Measurements from ENCODE around the gene PRKAR1A.
"Not testable (repeated sequence)": the region's sequence is repeated elsewhere in the genome, so short reads cannot be mapped to it uniquely, and the experiment has no call there.

PRKAR1A gene

DNA sequence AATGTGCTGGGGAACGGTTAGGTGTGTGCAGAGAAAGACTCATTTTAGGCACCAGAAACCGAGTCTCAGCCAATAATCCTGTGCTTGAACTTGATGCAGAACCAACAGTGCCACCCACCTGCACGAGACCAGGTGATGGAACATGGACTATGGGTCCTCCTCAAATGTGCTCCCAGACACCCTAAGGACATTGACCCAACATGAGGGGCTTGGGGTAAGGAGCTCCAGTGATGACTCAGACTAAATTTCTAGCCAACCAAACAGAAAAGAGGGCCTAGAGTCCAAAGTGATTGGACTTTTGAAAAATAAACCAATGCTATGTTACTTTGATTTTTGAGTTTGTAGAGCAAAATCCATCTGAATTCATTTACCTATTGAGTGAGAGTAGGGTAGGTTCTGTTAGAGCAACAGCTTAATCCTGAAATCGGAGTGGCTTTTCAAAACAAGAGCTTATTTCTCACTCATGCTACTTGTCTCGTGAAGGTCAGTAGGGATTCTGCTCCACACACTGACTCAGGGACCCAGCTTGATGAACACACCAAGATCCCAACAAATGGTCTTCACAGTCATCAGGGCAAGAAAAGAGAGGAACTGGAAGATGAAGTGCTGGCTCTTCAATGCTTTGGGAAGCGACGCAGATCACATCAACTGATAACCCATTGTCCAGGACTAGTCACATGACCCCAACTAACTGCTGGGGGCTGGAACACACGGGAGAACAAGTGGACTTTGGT is 67.1 kb downstream of the PRKAR1A start:
- no peak for DNase-seq (ENCODE audit: low spot score)

GRCh38 chr17:68580236-68580770 is 68.1 kb downstream of the PRKAR1A start:
- DNase-seq (ENCODE audit: low spot score): peak; percentile 55

DNA sequence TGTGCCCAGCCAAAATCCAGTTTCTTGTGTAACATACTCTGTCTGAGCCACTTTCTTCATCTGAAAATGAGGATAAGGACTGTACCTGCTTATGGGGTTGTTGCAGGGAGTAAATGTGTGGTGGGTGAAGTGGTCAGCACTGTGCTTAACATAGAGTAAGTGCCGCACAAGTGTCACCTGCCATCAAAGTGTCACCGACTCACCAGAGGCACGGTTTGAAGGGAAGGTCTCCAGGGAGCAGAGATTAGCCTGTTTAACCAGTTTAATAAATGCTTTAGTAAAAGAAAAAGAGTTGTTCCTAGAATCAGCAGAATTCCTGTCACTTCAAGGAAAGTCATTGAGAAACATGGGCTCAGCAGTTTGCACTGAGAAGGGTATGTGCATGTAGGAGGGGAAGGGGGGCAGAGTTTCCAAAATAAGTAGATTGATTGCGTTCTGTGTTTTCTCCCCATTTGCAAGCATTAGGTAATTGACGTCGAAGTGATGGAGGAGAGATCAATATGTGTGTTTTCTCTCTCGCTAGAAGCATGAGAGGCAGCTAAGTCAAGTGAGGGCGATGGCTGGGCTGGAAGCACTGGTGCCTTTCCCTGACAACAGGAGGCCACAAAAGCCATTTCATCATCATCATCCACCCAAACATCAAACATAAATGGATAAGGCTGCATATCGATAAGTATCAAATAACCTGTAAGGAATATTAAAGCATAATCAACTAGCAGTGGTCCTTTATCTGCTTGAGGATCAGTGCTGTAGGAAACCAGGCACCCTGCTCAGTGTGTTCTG is 69.8 kb downstream of the PRKAR1A start:
- no peak for DNase-seq (ENCODE audit: low spot score)

GRCh38 chr17:68582867-68583266 is 70.6 kb downstream of the PRKAR1A start:
- DNase-seq (ENCODE audit: low spot score): not testable (repeated sequence)

DNA sequence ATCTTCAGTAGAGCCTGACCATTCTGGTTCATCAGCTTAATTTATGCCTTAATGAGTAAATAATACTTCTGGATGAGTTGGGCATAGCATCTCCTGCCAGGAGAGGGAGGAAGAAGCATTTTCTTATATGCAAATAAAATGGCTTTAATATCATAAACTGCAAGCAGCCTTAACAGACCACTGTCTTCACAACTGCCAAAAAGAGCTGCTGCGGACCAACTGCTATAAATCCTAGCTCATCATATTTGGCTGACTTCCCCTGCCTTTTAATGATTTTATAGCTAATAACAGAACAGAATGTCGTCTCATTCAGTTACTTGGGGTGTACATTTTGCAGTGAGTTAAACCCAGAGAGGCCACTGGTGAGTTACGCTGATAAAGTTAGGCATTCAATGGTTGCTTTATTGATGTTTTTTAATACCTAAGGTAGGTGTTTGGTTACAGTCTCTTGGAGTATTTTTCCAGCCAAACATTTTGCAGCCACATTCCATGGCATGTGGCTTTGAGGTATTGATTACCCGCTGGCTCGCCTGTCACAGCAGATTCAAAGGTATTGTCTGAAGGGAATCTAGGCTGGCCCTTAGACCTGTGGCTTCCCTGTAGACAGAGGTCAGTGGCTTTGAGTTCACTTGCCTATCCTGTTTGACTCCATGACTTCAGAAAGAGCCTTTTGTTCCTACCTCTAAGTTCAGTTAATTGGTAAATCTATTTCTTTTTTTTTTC is 72.5 kb downstream of the PRKAR1A start:
- peak; percentile 59 for DNase-seq (ENCODE audit: low spot score)

GRCh38 chr17:68585643-68586042 is 73.4 kb downstream of the PRKAR1A start:
- DNase-seq (ENCODE audit: low spot score): no peak

DNA sequence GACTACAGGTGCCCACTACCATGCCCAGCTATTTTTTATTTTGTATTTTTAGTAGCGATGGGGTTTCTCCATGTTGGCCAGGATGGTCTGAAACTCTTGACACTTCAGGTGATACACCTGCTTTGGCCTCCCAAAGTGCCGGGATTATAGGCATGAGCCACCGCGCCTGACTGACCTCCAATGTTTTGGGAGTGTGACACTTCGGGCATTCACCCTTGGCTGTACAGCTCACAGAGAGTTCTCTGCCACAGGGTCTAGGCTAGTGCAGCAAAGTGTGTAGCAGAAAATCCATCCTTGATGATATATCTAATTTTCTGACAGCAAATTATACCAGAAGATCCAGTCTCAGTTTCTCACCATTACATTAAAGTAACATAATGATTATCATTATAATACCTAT is 74.8 kb downstream of the PRKAR1A start:
- no peak for DNase-seq (ENCODE audit: low spot score)

DNA sequence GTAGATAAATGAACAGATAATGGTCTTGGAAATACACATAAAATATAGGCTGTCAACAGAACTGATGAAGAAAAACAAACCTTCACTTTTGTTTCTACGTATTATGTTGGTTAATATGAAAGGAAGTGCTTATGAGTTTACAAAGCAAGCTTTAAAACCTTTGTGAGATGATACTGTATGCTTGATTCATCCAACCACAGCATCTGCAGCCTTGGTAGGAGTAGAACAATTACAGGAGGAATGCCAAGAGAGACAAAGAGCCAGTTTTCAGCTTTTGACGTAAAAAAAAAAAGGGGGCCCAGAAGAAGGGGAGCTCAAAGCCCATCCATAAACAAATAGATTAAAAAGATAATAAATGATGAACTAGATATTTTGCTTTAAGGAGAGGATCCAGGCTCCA is 75.6 kb downstream of the PRKAR1A start:
- DNase-seq (ENCODE audit: low spot score): no peak

- no peak for DNase-seq (ENCODE audit: low spot score)
These were observed 76.1 kb downstream of the PRKAR1A start for GRCh38 chr17:68588362-68588761.

- DNase-seq (ENCODE audit: low spot score): no peak
These were observed 76.9 kb downstream of the PRKAR1A start for GRCh38 chr17:68589086-68589485.

DNA sequence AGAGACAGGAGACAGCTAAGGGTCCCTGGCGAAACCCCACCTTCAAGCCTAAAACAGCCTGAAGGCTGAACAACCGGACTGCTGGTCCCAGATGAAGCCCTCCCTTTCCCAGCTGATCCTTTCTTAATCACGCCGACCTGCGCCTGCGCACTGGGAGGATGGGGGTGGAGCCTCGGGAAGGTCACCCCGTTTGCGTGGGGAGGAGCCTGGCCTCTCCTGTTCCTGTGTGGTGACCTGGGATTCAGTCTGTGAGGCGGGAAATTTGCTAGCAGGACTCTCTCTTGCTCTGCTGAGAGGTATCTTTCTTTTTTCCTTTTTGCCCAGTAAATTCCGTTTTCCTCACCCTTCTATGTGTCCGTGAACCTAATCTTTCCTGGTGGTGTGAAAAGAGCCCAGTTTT is 79.4 kb downstream of the PRKAR1A start:
- no peak for DNase-seq (ENCODE audit: low spot score)

GRCh38 chr17:68592009-68592408 is 79.8 kb downstream of the PRKAR1A start:
- DNase-seq (ENCODE audit: low spot score): no peak

- DNase-seq (ENCODE audit: low spot score): no peak
These were observed 80.7 kb downstream of the PRKAR1A start for GRCh38 chr17:68592682-68593641.

- no peak for DNase-seq (ENCODE audit: low spot score)
These were observed 82.3 kb downstream of the PRKAR1A start for GRCh38 chr17:68594552-68594951.

DNA sequence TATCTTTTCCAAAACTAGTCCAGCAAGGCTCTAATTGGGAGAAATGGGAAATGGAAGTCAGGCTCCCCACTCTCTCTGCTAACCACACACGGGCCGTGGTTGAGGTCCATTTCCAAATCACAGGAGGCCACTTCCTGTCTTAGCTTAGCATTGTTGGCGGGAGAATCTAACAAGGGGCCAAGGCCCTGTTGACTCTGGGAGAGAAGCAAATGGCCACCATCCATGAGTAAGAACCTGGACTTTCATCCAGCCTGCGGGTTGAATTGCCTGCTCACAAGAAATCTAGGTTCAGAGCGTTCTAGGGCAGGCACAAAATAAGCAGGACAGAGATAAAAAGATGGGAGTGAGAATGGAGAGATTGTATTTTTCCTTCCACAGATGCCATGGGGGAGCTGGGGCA is 83.3 kb downstream of the PRKAR1A start:
- no peak for DNase-seq (ENCODE audit: low spot score)

DNA sequence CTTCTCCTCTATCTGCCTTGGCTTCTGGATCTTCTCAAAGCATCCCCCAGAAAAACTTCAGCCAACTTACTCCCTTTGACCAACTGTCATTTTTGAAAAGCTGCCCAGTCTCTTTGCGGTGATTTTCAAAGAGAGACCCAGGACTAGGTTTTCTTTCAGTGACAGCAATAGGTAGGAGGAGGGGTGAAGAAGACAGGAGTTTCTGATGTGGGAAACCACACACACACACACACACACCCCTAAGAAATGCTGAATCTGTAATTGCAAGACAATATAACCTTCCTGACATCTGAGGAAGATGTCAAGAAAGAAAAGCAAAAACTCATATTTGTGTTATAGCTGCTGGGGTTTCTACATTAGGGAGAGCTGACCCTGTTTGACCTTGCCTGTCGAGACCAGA is 83.8 kb downstream of the PRKAR1A start:
- DNase-seq (ENCODE audit: low spot score): no peak

GRCh38 chr17:68596411-68596945 is 84.2 kb downstream of the PRKAR1A start:
- no peak for DNase-seq (ENCODE audit: low spot score)

DNA sequence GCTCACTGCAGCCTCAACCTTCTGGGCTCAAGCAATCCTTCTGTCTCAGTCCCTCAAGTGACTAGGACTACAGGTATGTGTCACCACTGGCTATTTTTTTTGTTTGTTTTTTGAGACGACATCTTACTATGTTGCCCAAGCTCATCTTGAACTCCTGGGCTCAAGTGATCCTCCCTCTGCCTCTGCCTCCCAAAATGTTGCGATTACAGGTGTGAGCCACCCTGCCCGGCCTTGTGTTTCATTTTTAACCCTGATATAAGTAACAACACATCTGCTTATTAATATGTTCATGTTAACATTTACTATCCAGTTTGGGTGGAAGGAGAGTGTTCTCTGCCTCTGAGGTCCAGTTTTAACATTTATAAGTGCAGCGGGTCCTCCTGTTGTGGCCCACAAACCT is 85.8 kb downstream of the PRKAR1A start:
- DNase-seq (ENCODE audit: low spot score): no peak

- DNase-seq (ENCODE audit: low spot score): no peak
These were observed 86.3 kb downstream of the PRKAR1A start for GRCh38 chr17:68598545-68598961.

DNA sequence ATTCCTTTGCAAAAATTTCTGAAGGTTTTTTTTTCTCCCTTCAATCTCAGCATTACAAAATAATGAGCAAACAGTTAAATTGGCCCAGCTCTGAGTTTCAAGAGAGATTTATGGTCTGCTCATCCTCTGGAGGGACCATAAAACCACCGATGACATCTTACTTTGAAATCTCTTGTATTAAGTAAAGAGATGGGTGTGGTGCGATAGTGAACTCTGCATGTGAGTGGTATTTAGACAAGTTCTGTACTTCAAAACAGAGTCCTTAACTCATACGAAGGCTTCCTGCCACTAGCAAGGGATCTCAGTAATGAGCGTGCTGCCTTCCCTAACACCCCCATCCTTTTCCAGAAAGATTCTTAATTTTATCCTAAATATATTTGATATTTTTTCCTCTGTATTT is 86.9 kb downstream of the PRKAR1A start:
- DNase-seq (ENCODE audit: low spot score): peak; percentile 75

DNA sequence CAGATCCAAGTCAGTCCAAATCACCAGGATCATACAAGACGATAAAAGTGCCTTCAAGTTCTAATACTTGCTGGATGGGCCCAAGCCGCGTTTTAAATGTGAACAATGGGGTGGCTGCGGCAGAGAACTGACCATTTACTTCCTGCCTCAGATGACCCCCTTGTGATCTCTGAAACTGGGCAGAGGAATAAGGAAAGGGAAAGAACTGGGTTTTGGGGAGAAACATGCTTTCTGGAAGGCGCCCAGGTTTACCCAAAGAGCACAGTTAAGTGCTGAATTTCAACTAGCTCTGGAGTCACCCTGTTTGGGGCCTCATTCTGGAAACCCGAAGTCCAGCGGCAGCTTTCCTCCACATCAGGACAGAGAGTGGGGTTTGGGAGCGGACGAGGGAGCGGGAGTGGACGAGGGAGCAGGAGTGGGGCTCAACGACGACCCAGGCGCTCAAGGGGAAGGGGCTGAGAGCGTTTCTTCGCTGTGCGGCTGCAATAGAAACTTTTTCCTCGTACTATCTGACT is 87.4 kb downstream of the PRKAR1A start:
- no peak for DNase-seq (ENCODE audit: low spot score)
